CD4-positive, alpha-beta memory T cell (primary cell): ENCODE measurements around the gene ASTN2. TPM values are rescaled to one million over a fixed set of nuclear protein-coding genes. Genes with fewer than 3 reads are reported as not detected.

Experiments used
- CTCF ChIA-PET: fragments of 350-600 bp; sonication (Branson Sonifier 250); formaldehyde crosslinking; loops from one replicate; lab custom pipeline; 2021; ENCODE audit warnings: inconsistent platforms; ENCODE audit not compliant: partially characterized antibody; lab: Charles Lee
- POLR2A ChIA-PET: fragments of 350-600 bp; sonication (Branson Sonifier 250); formaldehyde crosslinking; loops from one replicate; lab custom pipeline; 2021; ENCODE audit not compliant: partially characterized antibody; lab: Charles Lee
- DNase-seq, 5 donors: peaks; one replicate each; pipeline versions ENCODE4 v3.0.0 to v3.0.0-alpha.2; 2020 to 2022; ENCODE audit warnings: mixed read lengths in 1 of 5
- H3K27ac ChIP-seq: one replicate; pipeline ENCODE4 v1.7.0; 2013; ENCODE audit warnings: low read depth, low read length
- H3K27me3 ChIP-seq: 2 replicates; pipeline ENCODE4 v1.7.0; 2013; ENCODE audit warnings: mild to moderate bottlenecking, low read length, moderate library complexity; ENCODE audit not compliant: insufficient read depth
- H3K36me3 ChIP-seq: 2 replicates; pipeline ENCODE4 v1.7.0; 2013; ENCODE audit warnings: mild to moderate bottlenecking, low read length, moderate library complexity; ENCODE audit not compliant: insufficient read depth
- H3K4me1 ChIP-seq: 2 replicates; pipeline ENCODE4 v1.7.0; 2013; ENCODE audit warnings: mild to moderate bottlenecking, low read length, moderate library complexity; ENCODE audit not compliant: insufficient read depth
- H3K4me3 ChIP-seq, 2 donors: one replicate each; pipeline ENCODE4 v1.7.0; 2013; ENCODE audit warnings: low read length in 2 of 2, mild to moderate bottlenecking in 1 of 2
- H3K9me3 ChIP-seq, 2 donors: one replicate each; pipeline ENCODE4 v1.7.0; 2013; ENCODE audit warnings: low read length in 2 of 2, control low read depth in 1 of 2; ENCODE audit not compliant: control insufficient read depth in 1 of 2
- H3K27ac Mint-ChIP-seq, 7 donors: one replicate each; pipeline ENCODE4 v1.8.0; 2020 to 2021; ENCODE audit warnings: mixed read lengths in 7 of 7, mild to moderate bottlenecking in 6 of 7, inconsistent platforms in 3 of 7, moderate library complexity in 3 of 7
- H3K27me3 Mint-ChIP-seq, 2 donors: one replicate each; pipeline ENCODE4 v1.8.0; 2020 to 2021; ENCODE audit warnings: mixed read lengths in 2 of 2
- H3K36me3 Mint-ChIP-seq, 2 donors: one replicate each; pipeline ENCODE4 v1.8.0; 2020 to 2021; ENCODE audit warnings: mixed read lengths in 2 of 2, inconsistent platforms in 1 of 2, mild to moderate bottlenecking in 1 of 2
- H3K4me1 Mint-ChIP-seq, 4 donors: one replicate each; pipeline ENCODE4 v1.8.0; 2020 to 2021; ENCODE audit warnings: mixed read lengths in 4 of 4, mild to moderate bottlenecking in 1 of 4
- H3K4me3 Mint-ChIP-seq, 8 donors: one replicate each; pipeline ENCODE4 v1.8.0; 2020 to 2021; ENCODE audit warnings: mixed read lengths in 8 of 8, mild to moderate bottlenecking in 7 of 8, moderate library complexity in 6 of 8, inconsistent platforms in 3 of 8
- H3K9me3 Mint-ChIP-seq, 8 donors: one replicate each; pipeline ENCODE4 v1.8.0; 2020 to 2021; ENCODE audit warnings: mixed read lengths in 8 of 8, mild to moderate bottlenecking in 5 of 8, inconsistent platforms in 3 of 8, moderate library complexity in 1 of 8
- intact Hi-C: fragments of 100-400 bp; cut with micrococcal nuclease; formaldehyde crosslinking; loops from one replicate; pipeline ENCODE4 v1.15.1; 2023
- polyA plus RNA-seq, 2 donors: library from polyadenylated mRNA; unstranded; fragments of 300-500 nt; fragmentation: Illumina TruSeq; gene quantifications; one replicate each; pipeline ENCODE4 v1.2.3, GENCODE V29; 2021
- total RNA-seq, 2 experiments: library from RNA; stranded (reverse); gene quantifications; one replicate each; pipeline ENCODE4 v1.2.3, GENCODE V29; 2021

Gene ASTN2
- total and polyA plus RNA-seq, 4 experiments from 2014 or later, result 2.7 to 5.9 (median 4.8) TPM

DNA sequence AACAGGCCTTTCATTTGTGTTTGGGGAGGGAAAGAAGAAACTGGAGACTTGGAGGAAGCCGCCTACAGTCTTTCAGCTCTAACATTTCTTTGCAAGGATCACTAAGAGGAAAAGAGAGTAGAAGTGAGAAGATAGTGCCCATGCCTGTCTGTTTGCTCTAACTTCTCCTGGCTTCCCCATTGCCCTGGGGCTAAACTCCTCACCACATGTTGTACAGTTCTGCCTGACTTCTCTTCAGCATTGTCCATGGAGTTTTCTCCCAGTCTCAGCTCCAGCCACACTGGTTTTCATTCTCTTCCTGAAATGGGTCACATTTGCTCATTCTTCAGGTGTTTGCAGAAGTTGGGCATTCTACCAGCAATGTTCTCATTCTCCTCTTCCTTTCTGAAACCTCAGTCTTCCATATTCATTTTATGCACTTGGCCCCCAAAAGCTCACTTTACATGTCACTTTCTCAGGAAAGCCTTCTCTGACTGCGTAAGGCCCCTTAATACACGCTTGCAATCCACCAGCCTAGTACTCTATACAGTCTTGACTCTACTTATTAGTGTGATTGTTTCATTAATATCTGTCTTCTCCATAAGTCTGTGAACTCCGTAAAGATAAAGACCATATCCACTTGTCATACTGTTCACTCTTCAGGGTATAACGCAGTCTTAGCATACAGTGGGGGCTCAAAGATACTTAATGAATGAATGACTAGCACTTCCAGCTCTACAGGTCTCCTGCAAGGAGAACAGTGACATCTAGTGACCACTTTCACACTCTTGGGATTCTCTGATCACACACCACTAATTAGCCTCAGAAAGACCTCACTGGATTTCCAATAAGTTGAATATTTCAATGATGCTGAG lies 768.0 kb downstream of the ASTN2 start:
- no peaks in the 10 kb centered on the region for H3K4me1 Mint-ChIP-seq
- no peak overlapping the region for H3K27ac ChIP-seq
- peak overlapping the region in 1 of 7 donors; percentile 2 for H3K27ac Mint-ChIP-seq
- H3K4me1 ChIP-seq, result no peaks in the 10 kb centered on the region
- no peak overlapping the region for H3K4me3 ChIP-seq
- intact Hi-C loops, result loop anchor here (5.0 kb wide), 1 partner anchor 1055 kb away; no protein-coding TSS in a partner anchor
- no peaks in the 10 kb centered on the region for H3K9me3 ChIP-seq
- peaks cover 11 to 38% of the 10 kb centered on the region in 2 donors for H3K36me3 Mint-ChIP-seq
- H3K4me3 Mint-ChIP-seq, result no peak overlapping the region
- no peak for DNase-seq
- no peaks in the 10 kb centered on the region for H3K27me3 Mint-ChIP-seq
- no peaks in the 10 kb centered on the region for H3K36me3 ChIP-seq
- POLR2A ChIA-PET, result no interaction called here
- no peaks in the 10 kb centered on the region for H3K9me3 Mint-ChIP-seq
- CTCF ChIA-PET, result no interaction called here
- H3K27me3 ChIP-seq, result no peaks in the 10 kb centered on the region

DNA sequence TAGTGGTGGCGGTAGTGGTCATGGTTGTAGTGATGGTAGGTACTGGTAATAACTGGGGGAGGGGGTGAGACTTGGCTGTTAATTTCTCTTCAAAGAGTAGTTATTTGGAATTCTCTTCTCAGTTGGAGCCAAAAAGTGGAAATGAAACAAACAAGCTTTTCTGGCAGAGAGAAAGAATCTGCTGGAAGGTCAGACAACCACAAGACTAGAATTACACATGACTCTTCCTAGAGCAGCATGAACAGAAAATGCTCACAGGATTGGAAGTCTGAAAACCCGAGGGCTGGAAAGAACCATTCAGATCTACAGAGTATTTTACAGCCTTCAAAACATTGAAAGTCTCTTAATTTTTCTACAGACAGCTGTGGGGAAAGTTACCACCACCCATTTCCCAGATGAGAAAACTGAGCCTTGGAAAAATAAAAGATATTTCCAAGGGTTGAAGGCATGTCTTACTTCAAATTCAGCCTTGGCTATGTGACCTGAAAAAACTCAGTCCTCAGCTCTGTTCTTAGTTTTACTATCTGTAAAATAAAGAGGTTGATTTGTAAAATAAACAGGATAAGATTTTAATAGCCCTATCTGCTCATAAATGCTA lies 770.7 kb downstream of the ASTN2 start:
- no peaks in the 10 kb centered on the region for H3K4me1 Mint-ChIP-seq
- Histone ChIP-seq H3K4me1 (no peaks in the 10 kb centered on the region), H3K27me3 (no peaks in the 10 kb centered on the region), H3K27ac (no peak overlapping the region), H3K4me3 (no peak overlapping the region), H3K36me3 (no peaks in the 10 kb centered on the region), H3K9me3 (no peaks in the 10 kb centered on the region)
- H3K9me3 Mint-ChIP-seq, result no peaks in the 10 kb centered on the region
- intact Hi-C loops, result no loop called here
- H3K27me3 Mint-ChIP-seq, result no peaks in the 10 kb centered on the region
- POLR2A ChIA-PET, result no interaction called here
- CTCF ChIA-PET, result no interaction called here
- no peak overlapping the region for H3K27ac Mint-ChIP-seq
- no peak overlapping the region for H3K4me3 Mint-ChIP-seq
- no peak for DNase-seq
- H3K36me3 Mint-ChIP-seq, result peaks cover 2 to 29% of the 10 kb centered on the region in 2 donors

DNA sequence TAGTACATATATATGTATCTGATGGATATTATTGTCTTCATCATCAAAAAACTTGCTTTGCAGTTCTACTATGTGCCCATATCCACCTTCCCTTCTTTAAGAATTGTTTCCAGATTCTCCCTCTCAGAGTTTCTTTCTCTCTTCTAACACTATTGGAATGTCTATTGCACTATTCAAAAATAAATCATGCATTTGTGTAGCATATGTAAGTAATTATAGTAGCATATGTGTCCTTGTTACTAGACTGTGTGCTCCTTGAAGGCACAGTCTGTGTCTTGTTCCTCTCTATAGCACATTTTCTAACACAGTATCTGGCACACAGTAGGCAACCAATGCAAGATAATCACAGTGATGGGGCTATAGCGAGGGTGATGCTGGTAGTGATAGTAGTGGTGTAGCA lies 771.2 kb downstream of the ASTN2 start:
- ChIA-PET POLR2A (no interaction called here), CTCF (no interaction called here)
- no peaks in the 10 kb centered on the region for H3K27me3 ChIP-seq
- H3K4me3 ChIP-seq, result no peak overlapping the region
- H3K4me3 Mint-ChIP-seq, result no peak overlapping the region
- H3K36me3 ChIP-seq, result no peaks in the 10 kb centered on the region
- no peak overlapping the region for H3K27ac ChIP-seq
- no peaks in the 10 kb centered on the region for H3K4me1 Mint-ChIP-seq
- no peaks in the 10 kb centered on the region for H3K27me3 Mint-ChIP-seq
- no peaks in the 10 kb centered on the region for H3K9me3 Mint-ChIP-seq
- no peak for DNase-seq
- H3K27ac Mint-ChIP-seq, result no peak overlapping the region
- H3K36me3 Mint-ChIP-seq, result peaks cover 2 to 29% of the 10 kb centered on the region in 2 donors
- no peaks in the 10 kb centered on the region for H3K9me3 ChIP-seq
- H3K4me1 ChIP-seq, result no peaks in the 10 kb centered on the region
- intact Hi-C loops, result no loop called here

DNA sequence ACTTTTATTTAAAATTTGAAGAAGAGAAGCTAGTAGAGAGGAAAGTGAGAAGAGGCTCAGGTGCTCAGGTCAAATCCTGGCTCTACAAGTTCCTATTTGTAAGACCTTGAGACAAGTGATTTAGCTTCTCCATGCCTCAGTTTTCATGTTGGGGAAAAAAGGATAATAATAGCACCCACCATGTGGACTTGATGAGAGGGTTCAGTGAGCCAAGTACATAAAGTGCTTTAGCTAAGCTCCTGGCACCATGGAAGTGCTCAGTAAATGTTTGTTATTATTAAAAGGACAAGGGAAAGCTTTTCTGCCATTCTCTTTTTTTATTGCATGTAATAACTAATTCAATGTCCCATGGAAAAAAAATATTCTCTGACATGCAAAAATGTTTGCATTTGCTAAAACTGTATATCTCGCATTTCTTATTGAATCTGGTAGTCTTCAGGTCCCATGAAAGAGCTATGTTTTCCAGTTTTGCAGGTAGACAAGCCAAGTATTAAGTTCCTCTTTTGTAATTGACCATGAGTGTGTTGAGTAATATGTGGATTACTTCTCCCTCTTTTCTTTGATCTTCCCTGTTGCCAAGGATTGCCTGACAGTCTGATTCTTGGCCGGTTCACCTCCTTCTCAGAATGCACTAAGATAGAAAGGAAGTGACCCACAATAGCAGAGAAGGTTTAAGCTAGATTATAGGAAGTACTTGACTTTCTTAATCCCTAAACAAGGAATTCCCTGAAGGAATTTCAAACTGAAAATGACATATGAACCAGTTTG lies 773.4 kb downstream of the ASTN2 start:
- H3K4me1 ChIP-seq, result no peaks in the 10 kb centered on the region
- ChIA-PET CTCF (interaction anchor here (1.2 kb wide), 1 partner anchor 20 kb away, joined by 3 read pairs; no protein-coding TSS in a partner anchor), POLR2A (no interaction called here)
- H3K27ac ChIP-seq, result no peak overlapping the region
- intact Hi-C loops, result no loop called here
- H3K27me3 Mint-ChIP-seq, result no peaks in the 10 kb centered on the region
- H3K27ac Mint-ChIP-seq, result no peak overlapping the region
- no peak for DNase-seq
- no peak overlapping the region for H3K4me3 Mint-ChIP-seq
- H3K36me3 ChIP-seq, result no peaks in the 10 kb centered on the region
- H3K27me3 ChIP-seq, result no peaks in the 10 kb centered on the region
- peaks cover 3 to 32% of the 10 kb centered on the region in 2 donors for H3K36me3 Mint-ChIP-seq
- H3K4me1 Mint-ChIP-seq, result no peaks in the 10 kb centered on the region
- H3K9me3 ChIP-seq, result no peaks in the 10 kb centered on the region
- H3K4me3 ChIP-seq, result no peak overlapping the region
- no peaks in the 10 kb centered on the region for H3K9me3 Mint-ChIP-seq

DNA sequence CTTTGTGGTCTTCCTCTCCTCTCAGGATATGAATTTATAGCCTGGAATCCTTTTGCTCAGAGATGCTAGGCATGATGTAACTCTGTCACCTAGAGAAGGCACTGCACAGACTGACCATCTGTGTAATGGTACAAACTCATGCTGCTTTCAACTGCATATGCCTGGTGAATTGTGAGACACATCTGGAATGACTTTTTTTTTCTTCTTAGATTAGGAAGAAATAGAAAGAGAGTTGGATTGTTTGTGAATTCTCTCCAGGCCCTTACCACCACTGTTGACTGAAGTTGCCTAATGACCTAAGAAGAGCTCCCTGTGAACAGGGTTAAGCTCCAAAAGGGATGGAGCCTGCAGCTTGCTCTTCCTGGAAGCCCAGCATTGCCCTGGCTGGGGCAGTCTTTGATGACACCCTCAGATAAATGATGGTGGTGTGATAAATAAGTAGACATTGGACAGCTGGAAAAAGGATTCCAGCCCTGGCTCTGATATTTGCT lies 775.6 kb downstream of the ASTN2 start:
- Histone ChIP-seq H3K36me3 (no peaks in the 10 kb centered on the region), H3K27ac (no peak overlapping the region), H3K4me3 (no peak overlapping the region), H3K27me3 (no peaks in the 10 kb centered on the region), H3K9me3 (no peaks in the 10 kb centered on the region), H3K4me1 (no peaks in the 10 kb centered on the region)
- Mint-ChIP-seq H3K27me3 (no peaks in the 10 kb centered on the region), H3K9me3 (no peaks in the 10 kb centered on the region), H3K4me3 (no peak overlapping the region), H3K36me3 (peaks cover 3 to 29% of the 10 kb centered on the region in 2 donors), H3K27ac (no peak overlapping the region), H3K4me1 (no peaks in the 10 kb centered on the region)
- intact Hi-C loops, result no loop called here
- POLR2A ChIA-PET, result no interaction called here
- no peak for DNase-seq
- CTCF ChIA-PET, result no interaction called here

DNA sequence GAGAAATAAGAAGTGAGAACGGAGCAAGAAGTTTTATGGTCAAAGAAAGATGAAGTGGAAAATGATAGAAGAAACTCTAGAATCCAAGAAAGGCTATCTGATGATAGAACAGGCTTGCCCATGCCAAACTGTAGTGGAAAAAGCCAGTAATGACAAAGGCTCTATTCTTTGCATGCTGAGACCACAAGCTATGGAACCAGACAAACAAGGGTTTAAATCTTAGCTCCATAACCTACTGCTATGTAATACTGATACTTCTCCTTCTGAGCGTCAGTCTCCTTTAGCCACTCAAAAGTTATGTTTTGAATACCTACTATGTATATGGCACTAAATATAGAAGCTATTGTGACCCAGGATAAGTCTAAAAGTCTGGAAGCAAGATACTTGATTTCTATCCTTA lies 778.9 kb downstream of the ASTN2 start:
- intact Hi-C loops, result no loop called here
- no peaks in the 10 kb centered on the region for H3K4me1 Mint-ChIP-seq
- no peak overlapping the region for H3K4me3 ChIP-seq
- CTCF ChIA-PET, result interaction anchor here (1.5 kb wide), 1 partner anchor 12 kb away, joined by 4 read pairs; no protein-coding TSS in a partner anchor
- no peaks in the 10 kb centered on the region for H3K27me3 ChIP-seq
- DNase-seq, result no peak
- peaks cover 3 to 28% of the 10 kb centered on the region in 2 donors for H3K36me3 Mint-ChIP-seq
- H3K4me1 ChIP-seq, result no peaks in the 10 kb centered on the region
- no peaks in the 10 kb centered on the region for H3K9me3 ChIP-seq
- H3K27ac Mint-ChIP-seq, result no peak overlapping the region
- POLR2A ChIA-PET, result no interaction called here
- no peak overlapping the region for H3K4me3 Mint-ChIP-seq
- H3K27ac ChIP-seq, result no peak overlapping the region
- no peaks in the 10 kb centered on the region for H3K9me3 Mint-ChIP-seq
- no peaks in the 10 kb centered on the region for H3K27me3 Mint-ChIP-seq
- no peaks in the 10 kb centered on the region for H3K36me3 ChIP-seq
